Uterus (tissue), 2 donors: ENCODE results near the gene SMC3.

Source experiments
- CTCF ChIP-seq, 4 experiments: fragments of 200-600 bp in 2 of 4; fragments of 450-650 bp in 2 of 4; sonication (generic) in 2 of 4; IDR thresholded peaks; one replicate each; pipeline ENCODE4 v1.5.1; 2016 to 2019; ENCODE audit warnings: antibody characterized with exemption in 4 of 4, mild to moderate bottlenecking in 2 of 4, moderate library complexity in 1 of 4
- POLR2A ChIP-seq, 2 donors: fragments of 450-650 bp; IDR thresholded peaks; one replicate each; pipeline ENCODE4 v1.6.1; 2016; ENCODE audit warnings: antibody characterized with exemption in 2 of 2, mild to moderate bottlenecking in 1 of 2, moderate library complexity in 1 of 2

DNA sequence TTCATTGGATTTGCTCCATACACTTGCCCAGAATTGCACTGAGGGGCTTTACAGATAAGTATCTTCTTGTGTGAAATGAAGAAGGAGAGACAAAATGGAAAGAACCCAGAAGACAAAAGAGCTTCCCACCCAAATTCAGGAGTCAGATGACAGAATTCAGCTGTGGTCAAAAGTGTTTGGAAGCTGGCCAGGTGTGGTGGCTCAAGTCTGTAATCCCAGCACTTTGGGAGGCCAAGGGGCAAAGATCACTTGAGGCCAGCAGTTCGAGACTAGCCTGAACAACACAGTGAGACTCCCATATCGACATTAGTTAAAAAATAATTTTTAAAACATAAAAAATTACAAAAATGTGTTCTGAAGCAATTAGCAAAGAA lies 42.6 kb upstream of the SMC3 start:
- TF ChIP-seq CTCF (IDR thresholded peaks at IDR 0.05) (no peak), POLR2A (IDR thresholded peaks at IDR 0.05) (no peak)
